GM18873 (cell line): ENCODE measurements around the gene NSD1.
"Not testable (repeated sequence)": the region's sequence is repeated elsewhere in the genome, so short reads cannot be mapped to it uniquely, and the experiment has no call there.

ENCODE experiments used
- ATAC-seq: cut with Tn5 transposase; IDR thresholded peaks from one replicate; pipeline ENCODE4 v1.9.1; 2021; ENCODE audit warnings: mild to moderate bottlenecking, moderate library complexity, moderate number of reproducible peaks; ENCODE audit not compliant: unreplicated experiment, low FRiP score

Gene NSD1

DNA sequence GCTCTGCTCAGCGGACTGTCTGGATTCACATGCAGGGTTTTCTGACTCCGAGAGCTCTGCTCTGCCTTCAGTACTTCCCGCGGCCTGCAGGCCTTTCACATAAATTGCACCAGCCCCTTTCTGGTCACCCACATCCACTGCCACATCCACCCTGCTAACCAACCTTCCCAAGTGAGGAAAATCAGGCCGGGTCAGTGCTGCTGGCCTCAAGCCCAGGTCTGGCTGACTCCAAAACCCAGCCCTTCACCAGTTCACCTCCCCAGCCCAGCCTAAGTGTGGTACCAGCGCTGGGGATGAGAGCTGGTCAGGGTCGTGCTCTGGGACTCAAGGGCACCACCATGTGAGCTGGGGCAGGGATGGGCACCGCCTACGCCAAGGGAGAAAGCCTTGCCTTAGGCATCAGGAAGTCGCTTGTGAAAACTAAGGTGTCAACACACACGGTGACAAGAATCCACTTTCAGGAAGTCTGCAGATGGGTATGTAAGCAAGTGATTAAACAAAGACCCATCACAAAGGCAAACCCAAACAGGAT, 205.6 kb downstream of the NSD1 start:
- no peak for ATAC-seq

DNA sequence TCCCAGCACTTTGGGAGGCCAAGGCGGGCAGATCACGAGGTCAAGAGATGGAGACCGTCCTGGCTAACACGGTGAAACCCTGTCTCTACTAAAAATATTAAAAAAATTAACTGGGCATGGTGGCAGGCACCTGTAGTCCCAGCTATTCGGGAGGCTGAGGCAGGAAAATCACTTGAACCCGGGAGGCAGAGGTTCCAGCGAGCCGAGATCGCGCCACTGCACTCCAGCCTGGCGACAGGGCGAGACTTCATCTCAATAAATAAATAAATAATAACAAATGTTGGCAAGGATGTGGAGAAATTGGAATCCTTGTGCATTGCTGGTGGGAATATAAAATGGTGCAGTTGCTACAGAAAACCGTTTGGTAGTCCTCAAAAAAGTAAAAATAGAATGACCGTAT, 209.4 kb downstream of the NSD1 start:
- not testable (repeated sequence) for ATAC-seq

DNA sequence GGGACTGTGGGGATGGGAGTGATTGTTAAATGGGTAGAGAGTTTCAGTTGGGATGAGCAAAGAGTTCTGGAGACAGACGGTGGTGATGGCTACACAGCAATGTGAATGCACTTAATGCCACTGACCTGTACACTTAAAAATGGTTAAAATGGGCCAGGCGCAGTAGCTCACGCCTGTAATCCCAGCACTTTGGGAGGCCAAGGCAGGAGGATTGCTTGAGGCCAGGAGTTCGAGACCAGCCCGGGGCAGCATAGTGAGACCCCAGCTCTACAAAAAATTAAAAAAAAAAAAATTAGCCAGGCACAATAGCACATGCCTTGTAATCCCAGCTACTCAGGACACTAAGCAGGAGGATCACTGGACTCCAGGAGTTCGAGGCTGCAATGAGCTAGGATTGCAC, 210.2 kb downstream of the NSD1 start:
- no peak for ATAC-seq

DNA sequence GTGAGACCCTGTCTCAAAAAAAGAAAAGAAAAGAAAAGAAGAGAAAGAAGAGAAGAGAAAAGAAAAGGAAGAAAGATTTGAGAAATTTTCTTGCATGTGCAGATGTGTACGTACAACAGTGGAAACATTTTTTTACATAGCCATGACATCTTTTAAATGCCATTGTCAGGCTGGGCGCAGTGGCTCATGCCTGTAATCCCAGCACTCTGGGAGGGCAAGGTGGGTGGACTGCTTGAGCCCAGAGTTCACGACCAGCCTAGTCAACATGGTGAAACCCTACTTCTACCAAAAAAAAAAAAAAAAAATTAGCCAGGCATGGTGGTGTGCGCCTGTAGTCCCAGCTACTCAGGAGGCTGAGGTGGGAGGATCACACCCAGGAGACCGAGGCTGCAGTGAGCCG, 211.3 kb downstream of the NSD1 start:
- ATAC-seq: no peak

DNA sequence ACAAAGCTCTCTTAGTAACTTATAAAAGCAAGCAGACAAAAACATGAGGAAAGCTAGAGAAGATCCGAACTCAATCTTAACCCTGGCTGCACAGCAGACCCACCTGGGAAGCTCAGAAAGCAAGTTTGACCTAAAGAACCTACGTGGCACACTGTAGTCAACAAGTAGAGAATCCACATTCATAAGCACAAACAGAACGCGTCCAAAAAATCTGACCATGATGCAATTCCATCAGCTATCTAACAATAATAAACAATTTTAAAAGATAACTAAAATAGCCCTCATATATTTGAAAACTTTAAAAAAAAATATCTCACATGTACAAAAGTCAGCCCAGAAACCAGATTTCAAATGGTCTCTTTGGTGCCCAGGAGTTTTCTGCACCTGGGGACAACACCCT, 213.2 kb downstream of the NSD1 start:
- no peak for ATAC-seq

DNA sequence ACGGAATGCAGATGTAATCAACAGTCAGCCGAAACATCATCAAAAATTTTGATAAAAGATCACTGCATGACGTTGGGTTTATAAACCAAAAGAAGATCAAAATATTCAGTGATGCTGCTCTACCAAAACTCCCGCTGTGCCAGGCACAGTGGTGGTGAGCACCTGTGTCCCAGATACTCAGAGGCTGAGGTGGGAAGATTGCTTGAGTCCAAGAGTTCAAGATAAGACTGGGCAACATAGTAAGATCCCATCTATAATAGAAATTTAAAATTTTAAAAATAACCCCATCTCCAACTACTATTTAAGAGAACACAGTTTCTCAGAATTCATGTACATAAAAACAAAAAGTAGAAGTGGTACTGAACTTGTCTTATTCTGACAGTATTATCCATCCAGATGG, 214.1 kb downstream of the NSD1 start:
- no peak for ATAC-seq

DNA sequence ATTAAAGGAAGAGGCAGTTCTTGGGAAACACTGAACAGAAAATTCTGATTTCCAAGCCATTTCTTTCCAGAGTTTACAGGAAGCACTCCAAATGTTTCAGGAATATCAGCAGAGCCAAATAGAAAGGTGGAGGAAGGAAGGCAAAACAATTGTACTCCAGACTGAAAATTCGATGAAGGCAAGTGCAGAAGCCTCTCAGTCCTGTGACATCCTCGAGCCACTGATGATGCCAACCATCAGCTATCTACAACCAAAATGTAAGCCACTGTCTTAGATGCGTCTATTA, 215.7 kb downstream of the NSD1 start:
- ATAC-seq: no peak

DNA sequence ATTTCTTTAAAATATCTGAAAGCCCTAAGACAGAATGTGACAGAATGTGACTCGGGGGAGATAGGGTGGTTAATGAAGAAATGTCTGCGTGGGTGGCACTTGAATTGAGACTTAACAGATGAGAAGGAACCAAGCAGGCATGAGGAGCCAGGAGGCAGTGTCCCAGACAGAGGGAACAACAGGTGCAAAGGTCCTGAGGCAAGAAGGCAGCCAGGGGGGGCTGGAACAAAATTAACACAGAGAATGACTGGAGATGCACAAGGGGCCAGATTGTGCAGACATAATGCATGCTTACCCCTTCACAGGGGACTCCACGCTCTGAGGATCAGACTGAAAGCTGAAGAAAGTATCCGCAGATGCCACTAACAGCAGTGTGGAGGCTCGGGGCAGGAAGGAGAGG, 216.2 kb downstream of the NSD1 start:
- no peak for ATAC-seq
